ENCODE results near the gene KRT73. TPM values are rescaled to one million over a fixed set of nuclear protein-coding genes. Genes with fewer than 3 reads are reported as not detected.

KRT73 gene
- total and polyA plus RNA-seq, 2 of the 8 experiments (the other 6 are each of a cell fraction or from before 2014, with no cell fraction given) = not detected

GRCh38 chr12:52641468-52641867 lies 23.1 kb upstream of the KRT73 start:
- H3K27me3 ChIP-seq (replicated peaks in 1 of 4; ENCODE audit: control insufficient read depth in 3 of 4, extremely low read depth in 1 of 4, insufficient read depth in 3 of 4, low read length in 3 of 4) = peaks cover 0 to 5% (median 0%) of the 10 kb centered on the region in 4 experiments; a peak in 1 of 7 replicates
- DNase-seq (ENCODE audit: low read depth in 1 of 2, low spot score in 2 of 2) (peak in 1 of 2 experiments; percentile 17), FAIRE-seq (no peak)
- H3K79me1 ChIP-seq (ENCODE audit: low read depth, low read length) = no peaks in the 10 kb centered on the region
- H3K4me2 ChIP-seq (ENCODE audit: insufficient read depth in 1 of 2, low read depth in 2 of 2, low read length in 2 of 2) = no peak overlapping the region
- H4K91ac ChIP-seq (replicated peaks; ENCODE audit: insufficient read length, low read length) = no peak overlapping the region
- H2BK12ac ChIP-seq (ENCODE audit: low read depth, low read length) = no peak overlapping the region
- POLR2A ChIA-PET (ENCODE audit: partially characterized antibody) = no interaction called here
- no peaks in the 10 kb centered on the region for H3K79me2 ChIP-seq (ENCODE audit: control insufficient read depth in 1 of 2, insufficient read depth in 2 of 2, low read length in 2 of 2)
- H2BK15ac ChIP-seq (ENCODE audit: low read length) = no peak overlapping the region
- TF ChIP-seq HDAC2 (IDR thresholded peaks at IDR 0.05; ENCODE audit: borderline replicate concordance in 1 of 2, low read depth in 2 of 2, low read length in 2 of 2) (no peak), RAD21 (IDR thresholded peaks at IDR 0.05 in 1 of 2, conservative IDR thresholded peaks at IDR 0.05 in 1 of 2; ENCODE audit: low read depth in 2 of 2, low read length in 2 of 2) (no peak), CHD2 (IDR thresholded peaks at IDR 0.05; ENCODE audit: low read length) (no peak)
- H3K4ac ChIP-seq (replicated peaks; ENCODE audit: insufficient read length, low read depth, low read length) = no peak overlapping the region
- no peak overlapping the region for H3K4me3 ChIP-seq (ENCODE audit: extremely low read depth in 1 of 4, insufficient read depth in 2 of 4, low read depth in 3 of 4, low read length in 4 of 4)
- H4K5ac ChIP-seq (ENCODE audit: insufficient read length, low read depth, low read length) = no peak overlapping the region
- no peak overlapping the region for H3K56ac ChIP-seq (replicated peaks; ENCODE audit: insufficient read length, low read depth, low read length)
- no peak overlapping the region for H2BK20ac ChIP-seq (ENCODE audit: low read length)
- CTCF ChIA-PET (ENCODE audit: partially characterized antibody) = interaction anchor here (0.6 to 2.9 kb wide), 11 partner anchors 8 to 283 kb away, joined by 3 to 8 read pairs (median 3); partner anchors contain the start of gene KRT8
- H3K9me3 ChIP-seq (ENCODE audit: insufficient read depth in 2 of 2, low read depth in 1 of 2, low read length in 1 of 2) = no peaks in the 10 kb centered on the region
- no peak overlapping the region for H2BK120ac ChIP-seq (replicated peaks; ENCODE audit: low read depth, low read length)
- no peak overlapping the region for H3K23ac ChIP-seq (ENCODE audit: insufficient read length)
- H3K27ac ChIP-seq (ENCODE audit: low read depth, low read length) = no peak overlapping the region
- no peaks in the 10 kb centered on the region for H3K23me2 ChIP-seq (ENCODE audit: low read depth, low read length)
- no peak overlapping the region for H4K8ac ChIP-seq (ENCODE audit: extremely low read depth, insufficient read depth, low read length)
- no peak overlapping the region for H2AK5ac ChIP-seq (ENCODE audit: low read depth, low read length)
- H3K18ac ChIP-seq (ENCODE audit: extremely low read depth, low read length) = no peak overlapping the region
- no peak overlapping the region for H3K9ac ChIP-seq (replicated peaks in 1 of 4; ENCODE audit: extremely low read depth in 1 of 4, low read depth in 3 of 4, low read length in 3 of 4)
- WGBS, 2 experiments (ENCODE audit: extremely low coverage in 1 of 2, insufficient coverage in 1 of 2, insufficient read length in 1 of 2, insufficient replicate concordance in 2 of 2, low coverage in 1 of 2, low lambda C conversion rate in 2 of 2, missing lambda C conversion rate in 1 of 2) = 75% methylated on average over 4 of the region's 4 CpGs; no CpG with 5 or more reads in 1 of the 2 experiments
- H2AFZ ChIP-seq (ENCODE audit: low read length) = no peak overlapping the region
- no peak overlapping the region for H2BK5ac ChIP-seq (ENCODE audit: low read depth, low read length)
- H4K20me1 ChIP-seq (replicated peaks in 1 of 2; ENCODE audit: control insufficient read depth in 1 of 2, insufficient read depth in 2 of 2, low read length in 2 of 2) = no peaks in the 10 kb centered on the region
- H3K36me3 ChIP-seq (ENCODE audit: control insufficient read depth in 2 of 4, insufficient read depth in 4 of 4, low read length in 3 of 4) = no peaks in the 10 kb centered on the region
- H3K4me1 ChIP-seq (replicated peaks in 1 of 4; ENCODE audit: control insufficient read depth in 3 of 4, insufficient read depth in 4 of 4, low read length in 3 of 4) = no peaks in the 10 kb centered on the region
- no peak overlapping the region for H3K14ac ChIP-seq (ENCODE audit: insufficient read length)

Measured in H1 (cell line).